ENCODE measurements around the gene ICAM2. TPM values are rescaled to one million over a fixed set of nuclear protein-coding genes. Genes with fewer than 3 reads are reported as not detected.
"Not testable (repeated sequence)": the region's sequence is repeated elsewhere in the genome, so short reads cannot be mapped to it uniquely, and the experiment has no call there.

ICAM2 gene
- total RNA-seq, 1 donor from 2014 or later: not detected

- H3K27me3 Mint-ChIP-seq: peaks cover 8% of the 10 kb centered on the region
- no peaks in the 10 kb centered on the region for H3K9me3 Mint-ChIP-seq
- TF ChIP-seq CTCF (conservative IDR thresholded peaks at IDR 0.05): no peak
- peaks cover 8% of the 10 kb centered on the region for H3K4me1 Mint-ChIP-seq (ENCODE audit: unreplicated experiment)
- H3K4me3 Mint-ChIP-seq: no peak overlapping the region
- no peaks in the 10 kb centered on the region for H3K36me3 Mint-ChIP-seq
- no peak overlapping the region for H3K27ac Mint-ChIP-seq
- DNase-seq (ENCODE audit: extremely low spot score, unreplicated experiment): peak; percentile 50
Observed at GRCh38 chr17:64008830-64009229, 11.6 kb downstream of the ICAM2 start.

GRCh38 chr17:64008346-64008745, 12.1 kb downstream of the ICAM2 start:
- Mint-ChIP-seq H3K27ac (no peak overlapping the region), H3K27me3 (peaks cover 8% of the 10 kb centered on the region), H3K9me3 (no peaks in the 10 kb centered on the region), H3K4me1 (ENCODE audit: unreplicated experiment) (peaks cover 8% of the 10 kb centered on the region), H3K4me3 (no peak overlapping the region), H3K36me3 (no peaks in the 10 kb centered on the region)
- no peak for TF ChIP-seq CTCF (conservative IDR thresholded peaks at IDR 0.05)
- peak; percentile 44 for DNase-seq (ENCODE audit: extremely low spot score, unreplicated experiment)

GRCh38 chr17:64007838-64008282, 12.6 kb downstream of the ICAM2 start:
- peak; percentile 51 for DNase-seq (ENCODE audit: extremely low spot score, unreplicated experiment)
- no peaks in the 10 kb centered on the region for H3K9me3 Mint-ChIP-seq
- H3K4me3 Mint-ChIP-seq: no peak overlapping the region
- no peak for TF ChIP-seq CTCF (conservative IDR thresholded peaks at IDR 0.05)
- H3K27me3 Mint-ChIP-seq: peaks cover 8% of the 10 kb centered on the region
- peaks cover 8% of the 10 kb centered on the region for H3K4me1 Mint-ChIP-seq (ENCODE audit: unreplicated experiment)
- no peak overlapping the region for H3K27ac Mint-ChIP-seq
- H3K36me3 Mint-ChIP-seq: no peaks in the 10 kb centered on the region

- not testable (repeated sequence) for H3K27ac Mint-ChIP-seq; H3K27me3 Mint-ChIP-seq; H3K4me3 Mint-ChIP-seq; H3K4me1 Mint-ChIP-seq (ENCODE audit: unreplicated experiment); H3K9me3 Mint-ChIP-seq; H3K36me3 Mint-ChIP-seq
- peak; percentile 37 for DNase-seq (ENCODE audit: extremely low spot score, unreplicated experiment)
Observed at GRCh38 chr17:64007089-64007837, 13.2 kb downstream of the ICAM2 start.

- H3K9me3 Mint-ChIP-seq: no peaks in the 10 kb centered on the region
- no peak overlapping the region for H3K4me3 Mint-ChIP-seq
- H3K27me3 Mint-ChIP-seq: peaks cover 3% of the 10 kb centered on the region
- H3K27ac Mint-ChIP-seq: no peak overlapping the region
- DNase-seq (ENCODE audit: extremely low spot score, unreplicated experiment): peak; percentile 59
- H3K36me3 Mint-ChIP-seq: no peaks in the 10 kb centered on the region
- no peak for TF ChIP-seq CTCF (conservative IDR thresholded peaks at IDR 0.05)
- H3K4me1 Mint-ChIP-seq (ENCODE audit: unreplicated experiment): peaks cover 8% of the 10 kb centered on the region
Observed at GRCh38 chr17:64006361-64007088, 13.9 kb downstream of the ICAM2 start.

- peaks cover 8% of the 10 kb centered on the region for H3K4me1 Mint-ChIP-seq (ENCODE audit: unreplicated experiment)
- no peaks in the 10 kb centered on the region for H3K9me3 Mint-ChIP-seq
- TF ChIP-seq CTCF (conservative IDR thresholded peaks at IDR 0.05): no peak
- peaks cover 2% of the 10 kb centered on the region for H3K27me3 Mint-ChIP-seq
- H3K27ac Mint-ChIP-seq: no peak overlapping the region
- DNase-seq (ENCODE audit: extremely low spot score, unreplicated experiment): peak; percentile 59
- no peak overlapping the region for H3K4me3 Mint-ChIP-seq
- no peaks in the 10 kb centered on the region for H3K36me3 Mint-ChIP-seq
Observed at GRCh38 chr17:64005734-64006167, 14.7 kb downstream of the ICAM2 start.
